GM11168 (cell line): ENCODE measurements around the gene RXYLT1.

Experiments
- in situ Hi-C: fragments of 300-500 bp; cut with MboI; formaldehyde crosslinking; loops from one replicate; pipeline ENCODE4 v1.12.0; 2022; ENCODE audit warnings: low sequenced_read_pairs; ENCODE audit not compliant: unreplicated experiment

RXYLT1 gene

GRCh38 chr12:63841011-63841410 lies 61.3 kb downstream of the RXYLT1 start:
- in situ Hi-C loops = loop anchor here (5.0 kb wide), 1 partner anchor 421 kb away; no protein-coding TSS in a partner anchor

GRCh38 chr12:63841571-63841970 lies 61.9 kb downstream of the RXYLT1 start:
- in situ Hi-C loops = loop anchor here (5.0 kb wide), 1 partner anchor 421 kb away; no protein-coding TSS in a partner anchor

DNA sequence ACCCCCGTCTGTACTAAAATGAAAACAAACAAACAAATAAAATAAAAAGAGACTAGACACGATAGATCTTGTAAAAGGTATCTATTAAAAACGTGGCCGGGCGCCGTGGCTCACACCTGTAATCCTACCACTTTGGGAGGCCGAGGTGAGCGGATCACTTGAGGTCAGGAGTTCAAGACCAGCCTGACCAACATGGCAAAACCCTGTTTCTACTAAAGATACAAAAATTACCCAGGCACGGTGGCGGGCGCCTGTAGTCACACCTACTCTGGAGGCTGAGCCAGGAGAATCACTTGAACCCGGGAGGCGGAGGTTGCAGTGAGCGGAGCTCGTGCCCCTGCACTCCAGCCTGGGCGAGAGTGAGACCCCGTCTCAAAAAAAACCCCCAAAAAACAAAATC lies 63.0 kb downstream of the RXYLT1 start:
- in situ Hi-C loops = loop anchor here (5.0 kb wide), 1 partner anchor 420 kb away; no protein-coding TSS in a partner anchor

GRCh38 chr12:63843254-63843720 lies 63.6 kb downstream of the RXYLT1 start:
- in situ Hi-C loops = loop anchor here (5.0 kb wide), 1 partner anchor 419 kb away; no protein-coding TSS in a partner anchor

- in situ Hi-C loops = loop anchor here (5.0 kb wide), 1 partner anchor 418 kb away; no protein-coding TSS in a partner anchor
Observed at GRCh38 chr12:63843721-63844390, 64.1 kb downstream of the RXYLT1 start.

DNA sequence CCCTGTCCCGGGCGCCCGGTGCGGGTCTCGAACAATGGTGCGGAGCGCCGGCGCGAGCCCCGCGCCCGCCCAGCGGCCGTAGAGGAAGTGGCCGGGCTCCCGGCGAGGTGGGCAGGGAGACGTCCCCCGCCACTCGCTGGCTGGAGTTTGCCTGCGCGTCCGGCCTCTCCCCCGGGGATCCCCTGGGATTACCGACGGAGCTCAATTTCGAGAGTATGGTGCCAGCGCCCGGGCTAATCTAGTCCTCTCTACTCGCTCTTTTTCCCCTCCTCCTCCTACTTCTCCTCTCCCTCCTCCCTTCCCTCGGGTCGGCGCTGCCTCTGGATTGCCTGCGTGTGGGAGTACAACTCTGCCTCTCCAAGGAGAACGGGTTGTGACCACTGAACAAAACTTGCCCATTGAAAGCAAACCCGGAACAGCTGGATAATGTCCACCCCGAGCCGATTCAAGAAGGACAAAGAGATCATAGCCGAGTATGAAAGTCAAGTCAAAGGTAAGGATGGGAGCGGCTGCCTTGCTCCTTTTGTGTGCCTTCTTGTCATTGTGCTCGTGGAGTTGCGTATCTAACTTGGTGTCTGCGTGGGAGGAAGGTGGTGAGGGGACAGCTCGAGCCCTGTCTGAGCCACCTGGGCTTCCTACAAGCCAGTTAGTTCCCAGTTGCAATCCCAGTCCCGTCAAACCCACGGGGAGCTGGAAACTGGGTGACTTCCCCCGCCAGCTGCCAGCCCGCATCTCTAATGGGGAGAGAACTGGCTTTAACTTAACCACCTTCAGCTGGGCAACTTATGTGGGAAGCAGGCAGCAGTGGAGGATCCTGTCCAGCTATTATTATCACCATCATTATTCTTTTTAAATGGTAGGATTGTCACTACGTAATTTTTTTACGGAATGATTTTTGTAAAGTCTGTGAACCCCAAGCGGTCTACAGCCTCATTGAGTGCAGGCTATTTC lies 65.0 kb downstream of the RXYLT1 start, which contains the start of gene SRGAP1:
TSS of gene SRGAP1 (plus strand) at position 310 of the 951 bp plus-strand sequence. CDS start at position 427, 117 bp downstream.
- in situ Hi-C loops = loop anchor here (5.0 kb wide), 1 partner anchor 418 kb away; no protein-coding TSS in a partner anchor

DNA sequence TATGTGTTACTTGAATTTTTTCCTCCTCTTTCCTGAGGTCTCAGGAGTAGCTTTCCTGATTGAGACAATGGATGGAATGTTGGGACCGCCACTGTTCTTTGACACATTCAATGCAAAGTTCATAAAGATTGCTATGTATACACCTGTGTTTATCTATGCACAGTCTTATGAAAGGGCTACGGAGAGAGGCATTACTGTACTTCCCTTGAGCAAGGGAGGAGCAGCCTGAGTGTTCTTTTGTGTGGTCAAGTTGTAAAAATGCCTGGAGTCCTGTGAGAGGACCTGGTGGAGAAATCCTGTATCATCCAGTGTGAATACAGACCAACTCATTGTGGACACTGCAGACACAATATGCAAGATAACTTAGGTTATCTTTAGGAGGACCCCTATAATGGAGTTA lies 66.0 kb downstream of the RXYLT1 start:
- in situ Hi-C loops = no loop called here

DNA sequence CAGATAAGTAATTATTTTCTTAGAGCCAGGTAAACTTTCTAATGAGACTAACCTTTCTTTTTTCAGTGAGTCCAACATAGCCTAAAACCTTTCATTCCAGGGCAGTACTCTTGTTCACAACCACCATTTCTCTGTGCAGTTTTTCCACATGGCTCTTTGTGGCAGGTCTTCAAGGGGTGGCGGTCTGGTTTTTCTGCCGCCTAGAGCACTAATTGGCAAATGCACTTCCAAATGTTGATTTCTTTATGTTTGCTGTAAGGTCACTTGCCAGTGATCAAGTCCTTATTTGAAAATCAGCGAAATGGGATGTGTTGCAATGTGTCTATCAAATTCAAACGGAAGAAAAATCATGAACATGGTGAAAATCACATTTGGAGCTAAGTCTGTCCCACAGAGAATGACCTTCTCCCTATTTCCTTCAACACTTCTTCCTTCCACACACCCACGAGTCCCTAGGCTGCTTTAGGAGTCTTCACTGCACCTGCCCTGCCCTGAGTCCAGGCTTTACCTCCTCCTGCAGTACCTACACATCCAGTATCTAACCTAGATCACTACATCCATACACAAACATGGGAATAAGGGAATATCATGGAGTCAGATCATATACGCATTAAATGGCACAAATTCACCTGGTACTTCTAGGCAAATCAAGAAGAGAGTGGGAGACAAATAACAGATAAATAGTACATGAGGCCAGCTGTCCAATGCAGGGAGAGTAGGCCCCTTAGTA lies 66.7 kb downstream of the RXYLT1 start:
- in situ Hi-C loops = no loop called here

GRCh38 chr12:63848450-63848849 lies 68.7 kb downstream of the RXYLT1 start:
- in situ Hi-C loops = no loop called here

GRCh38 chr12:63849106-63849620 lies 69.5 kb downstream of the RXYLT1 start:
- in situ Hi-C loops = no loop called here

GRCh38 chr12:63849641-63850040 lies 69.9 kb downstream of the RXYLT1 start:
- in situ Hi-C loops = no loop called here

DNA sequence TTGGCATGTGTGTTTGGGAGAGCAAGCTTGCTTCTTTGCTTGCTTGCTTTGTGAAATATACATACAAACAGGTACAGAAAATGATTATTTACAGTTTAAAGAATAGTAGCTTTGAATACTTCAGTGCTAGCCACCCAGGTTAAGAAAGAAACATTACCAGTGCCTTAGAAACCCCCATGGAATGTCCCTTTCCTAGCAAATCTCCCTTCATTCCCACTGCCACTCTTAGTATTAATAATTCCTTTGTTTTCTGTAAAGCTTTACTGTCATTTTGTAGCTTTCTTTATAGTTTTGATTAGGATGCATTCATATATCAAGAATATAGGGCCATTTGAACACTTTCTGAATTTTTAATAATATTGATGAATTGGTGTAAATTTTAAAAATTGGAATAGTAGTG lies 74.3 kb downstream of the RXYLT1 start:
- in situ Hi-C loops = no loop called here

GRCh38 chr12:63855299-63855698 lies 75.6 kb downstream of the RXYLT1 start:
- in situ Hi-C loops = no loop called here

DNA sequence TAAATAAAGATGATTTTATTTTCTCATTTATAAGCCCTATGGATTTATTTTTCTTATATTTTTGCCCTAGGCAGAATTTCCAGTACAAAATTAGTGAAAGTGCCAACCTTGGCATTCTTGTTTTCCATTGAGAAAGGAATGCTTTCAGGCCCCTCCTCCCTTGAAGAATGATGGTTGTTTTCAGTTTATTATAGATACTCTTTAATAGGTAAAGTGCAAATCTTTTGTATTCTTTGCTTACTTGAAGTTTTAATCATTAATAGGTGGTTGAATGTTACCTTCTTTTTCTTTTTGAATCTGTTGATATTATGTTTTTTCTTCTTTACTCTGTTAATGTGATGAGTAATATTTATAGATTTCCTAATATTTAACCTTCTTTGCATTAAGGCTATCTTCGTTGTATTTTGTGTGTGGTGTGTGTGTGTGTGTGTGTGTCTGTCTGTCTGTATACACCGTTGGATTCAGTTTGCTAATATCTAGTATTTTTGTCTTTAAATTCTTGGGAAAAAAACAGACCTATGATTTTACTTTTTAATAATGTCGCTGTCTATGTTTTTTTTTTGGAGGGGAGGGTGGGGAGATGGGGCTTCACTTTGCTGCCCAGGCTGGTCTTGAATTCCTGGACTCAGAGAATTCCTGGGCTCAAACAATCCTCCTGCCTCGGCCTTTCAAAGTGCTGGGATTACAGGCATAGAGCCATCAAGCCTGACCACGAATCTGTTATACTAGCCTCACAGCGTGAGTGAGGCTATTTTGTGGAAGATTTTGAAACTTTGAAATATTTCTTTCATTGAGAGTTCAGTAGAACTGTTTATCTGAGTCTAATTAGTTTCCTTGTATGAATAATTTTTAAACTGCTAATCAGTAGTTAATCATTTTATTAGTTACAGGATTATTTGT lies 78.3 kb downstream of the RXYLT1 start:
- in situ Hi-C loops = no loop called here
